SK-N-SH (cell line): ENCODE results near the gene TMEM145. TPM values are rescaled to one million over a fixed set of nuclear protein-coding genes. Genes with fewer than 3 reads are reported as not detected.
A peak's percentile ranks its signal among the peaks of the same experiment; 100 is the strongest.

Experiments used
- CTCF ChIA-PET: fragments of 300-600, 350-600 bp; formaldehyde crosslinking; extraction: SDS; loops from one replicate; lab custom pipeline; 2021; lab: Yijun Ruan, JAX
- POLR2A ChIA-PET: fragments of 350-600 bp; sonication (Branson Sonifier 250); formaldehyde crosslinking; extraction: SDS; loops from one replicate; lab custom pipeline; 2020; ENCODE audit warnings: antibody characterized with exemption, inconsistent platforms; lab: Yijun Ruan, JAX
- DNase-seq: peaks from one replicate; pipeline ENCODE4 v3.0.0; 2012
- H2AFZ ChIP-seq: fragments of 200-600 bp; sonication (generic); 2 replicates; pipeline ENCODE4 v1.8.1; 2016; ENCODE audit warnings: antibody characterized with exemption, mild to moderate bottlenecking, low read depth
- H3F3A ChIP-seq: fragments of 200-600 bp; sonication (generic); replicated peaks from 2 replicates; pipeline ENCODE3; 2016; ENCODE audit warnings: antibody characterized with exemption, mild to moderate bottlenecking; ENCODE audit not compliant: insufficient read depth
- H3K27ac ChIP-seq, 2 experiments: fragments of 200-500 bp in 1 of 2; fragments of 200-600 bp in 1 of 2; sonication (Bioruptor generic) in 1 of 2; sonication (generic), shearing (Covaris generic) in 1 of 2; 2 replicates each; pipeline versions ENCODE4 v1.5.1 to v1.6.1; 2014 to 2016; ENCODE audit warnings: low read depth in 2 of 2, inconsistent platforms in 1 of 2, low read length in 1 of 2, mild to moderate bottlenecking in 1 of 2, mixed read lengths in 1 of 2
- H3K27me3 ChIP-seq: fragments of 200-600 bp; sonication (generic), shearing (Covaris generic); 2 replicates; pipeline ENCODE4 v1.6.1; 2016; ENCODE audit warnings: mixed run types; ENCODE audit not compliant: insufficient read depth
- H3K36me3 ChIP-seq, 2 experiments: fragments of 200-500 bp in 1 of 2; fragments of 200-600 bp in 1 of 2; sonication (Bioruptor generic) in 1 of 2; sonication (generic) in 1 of 2; replicated peaks in 1 of 2; 2 replicates each; pipeline versions ENCODE3 to v1.5.1; 2014 to 2016; ENCODE audit warnings: low read length in 1 of 2, mild to moderate bottlenecking in 1 of 2; ENCODE audit not compliant: insufficient read depth in 2 of 2, control insufficient read depth in 1 of 2
- H3K4me1 ChIP-seq, 2 experiments: fragments of 200-500 bp in 1 of 2; fragments of 200-600 bp in 1 of 2; sonication (Bioruptor generic) in 1 of 2; sonication (generic), shearing (Covaris generic) in 1 of 2; 2 replicates each; pipeline versions ENCODE4 v1.5.1 to v1.6.1; 2014 to 2016; ENCODE audit warnings: low read depth in 1 of 2, low read length in 1 of 2, mixed run types in 1 of 2; ENCODE audit not compliant: insufficient read depth in 2 of 2, control insufficient read depth in 1 of 2
- H3K4me2 ChIP-seq: fragments of 200-600 bp; sonication (generic), shearing (Covaris generic); 2 replicates; pipeline ENCODE4 v1.6.1; 2017; ENCODE audit warnings: mixed run types
- H3K4me3 ChIP-seq, 2 experiments: fragments of 200-500 bp in 1 of 2; fragments of 200-600 bp in 1 of 2; sonication (Bioruptor generic) in 1 of 2; sonication (generic), shearing (Covaris generic) in 1 of 2; 2 replicates each; pipeline versions ENCODE4 v1.5.1 to v1.8.1; 2014 to 2016; ENCODE audit warnings: low read depth in 2 of 2, inconsistent platforms in 1 of 2, low read length in 1 of 2, mild to moderate bottlenecking in 1 of 2, mixed read lengths in 1 of 2, moderate library complexity in 1 of 2
- H3K79me2 ChIP-seq: fragments of 200-600 bp; sonication (generic); 2 replicates; pipeline ENCODE4 v1.8.1; 2017; ENCODE audit warnings: mild to moderate bottlenecking; ENCODE audit not compliant: insufficient read depth
- H3K9ac ChIP-seq: fragments of 200-600 bp; sonication (generic); 2 replicates; pipeline ENCODE4 v1.6.1; 2017; ENCODE audit warnings: mixed run types
- H3K9me2 ChIP-seq: fragments of 200-600 bp; sonication (generic); 2 replicates; pipeline ENCODE4 v1.6.1; 2017; ENCODE audit warnings: mixed run types
- H3K9me3 ChIP-seq: fragments of 200-600 bp; sonication (generic); 2 replicates; pipeline ENCODE4 v1.6.1; 2017; ENCODE audit warnings: mixed run types, mild to moderate bottlenecking, moderate library complexity
- H4K20me1 ChIP-seq: fragments of 200-600 bp; sonication (generic); 2 replicates; pipeline ENCODE4 v1.6.1; 2017; ENCODE audit warnings: mild to moderate bottlenecking, mixed run types; ENCODE audit not compliant: insufficient read depth
- EP300 ChIP-seq, 2 experiments: IDR thresholded peaks; 2 replicates each; pipeline versions ENCODE4 v1.4.0 to v1.6.1; 2012; ENCODE audit warnings: borderline replicate concordance in 1 of 2, low read depth in 1 of 2, low read length in 1 of 2
- FOSL2 ChIP-seq: IDR thresholded peaks from 2 replicates; pipeline ENCODE4 v1.4.0; 2012; ENCODE audit warnings: low read depth, mild to moderate bottlenecking, moderate library complexity, borderline replicate concordance
- JUND ChIP-seq: IDR thresholded peaks from 2 replicates; pipeline ENCODE4 v1.4.0; 2012
- PBX3 ChIP-seq: IDR thresholded peaks from 2 replicates; pipeline ENCODE4; 2012
- RCOR1 ChIP-seq: fragments of 150-350 bp; IDR thresholded peaks from 2 replicates; pipeline ENCODE4 v1.6.1; 2017; ENCODE audit warnings: antibody characterized with exemption, low read length
- REST ChIP-seq: IDR thresholded peaks from 2 replicates; pipeline ENCODE4 v1.6.1; 2012; ENCODE audit warnings: mild to moderate bottlenecking, low read depth, low read length, moderate library complexity
- RFX5 ChIP-seq: IDR thresholded peaks from 2 replicates; pipeline ENCODE4 v1.6.1; 2012; ENCODE audit warnings: mild to moderate bottlenecking, improper control_type of control experiment, low read length
- RXRA ChIP-seq: IDR thresholded peaks from 2 replicates; pipeline ENCODE4 v1.4.0; 2012; ENCODE audit warnings: low read depth, mild to moderate bottlenecking, borderline replicate concordance
- TAF1 ChIP-seq: IDR thresholded peaks from 2 replicates; pipeline ENCODE4 v1.6.1; 2012; ENCODE audit warnings: low read depth, mild to moderate bottlenecking, low read length, moderate library complexity, borderline replicate concordance
- ZBTB33 ChIP-seq: IDR thresholded peaks from 2 replicates; pipeline ENCODE4 v1.4.0; 2012; ENCODE audit warnings: low read depth, borderline replicate concordance
- WGBS: methylation state at CpG from one replicate; pipeline ENCODE4 v1.1.6; 2017; ENCODE audit warnings: low lambda C conversion rate; 5-methylcytosine and 5-hydroxymethylcytosine counted together
- polyA plus RNA-seq, 3 experiments: library from polyadenylated mRNA; depleted of rRNA; stranded (reverse); fragments of >200 nt; gene quantifications; 2 replicates each; pipeline ENCODE4 v1.2.3, GENCODE V29; 2012

The TMEM145 gene
- polyA plus RNA-seq, 1 of the 3 experiments (the other 2 are of a cell fraction): 2.0 TPM

DNA sequence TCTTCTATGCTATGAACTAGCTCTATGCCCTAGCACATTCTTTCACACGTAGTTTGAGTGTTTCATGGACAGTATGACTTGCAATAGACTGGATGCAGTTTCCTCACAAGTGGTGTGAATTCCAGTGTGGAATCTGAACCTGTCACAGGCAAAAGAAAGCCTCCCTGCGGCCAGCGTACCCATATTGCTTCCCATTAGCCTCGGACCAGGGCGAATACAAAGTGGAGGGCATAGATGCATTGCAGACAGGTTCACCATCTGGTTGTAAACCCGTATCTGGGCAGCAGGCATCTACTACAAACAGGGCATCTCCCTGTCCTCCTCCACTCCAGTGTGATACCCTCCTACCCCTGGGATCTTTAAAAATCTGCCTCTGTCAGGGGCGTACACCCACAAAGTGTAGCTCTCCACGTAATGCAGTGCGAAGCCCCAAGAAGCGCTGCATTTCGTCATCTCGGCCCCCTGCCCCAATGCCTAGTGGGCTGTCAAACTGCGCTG lies 45.4 kb upstream of the TMEM145 start:
- H3K9me3 ChIP-seq: no peaks in the 10 kb centered on the region
- ChIA-PET CTCF (interaction anchor here (0.9 kb wide), 1 partner anchor 12 kb away, joined by 3 read pairs; no protein-coding TSS in a partner anchor), POLR2A (no interaction called here)
- peak overlapping the region; percentile 66 for H2AFZ ChIP-seq
- peak overlapping the region; percentile 92 to 98; a peak in 3 of 4 replicates for H3K27ac ChIP-seq
- no peaks in the 10 kb centered on the region for H4K20me1 ChIP-seq
- 24% methylated on average over 13 of the region's 13 CpGs for WGBS
- H3K4me2 ChIP-seq: peak overlapping the region; percentile 84
- H3K9ac ChIP-seq: peak overlapping the region; percentile 99
- H3K27me3 ChIP-seq: no peaks in the 10 kb centered on the region
- TF ChIP-seq RFX5 (no peak), TAF1 (no peak), EP300 (IDR thresholded peaks at IDR 0.05; ENCODE audit: borderline replicate concordance in 1 of 2, low read depth in 1 of 2, low read length in 1 of 2) (no peak), RCOR1 (no peak), RXRA (no peak), JUND (no peak), PBX3 (no peak), ZBTB33 (no peak), REST (no peak), FOSL2 (no peak)
- H3K79me2 ChIP-seq: peaks cover 34% of the 10 kb centered on the region
- peak overlapping the region; percentile 74 to 88 for H3K4me3 ChIP-seq
- H3F3A ChIP-seq: peaks cover 8% of the 10 kb centered on the region
- no peak for DNase-seq
- no peaks in the 10 kb centered on the region for H3K9me2 ChIP-seq
- peaks cover 0 to 10% of the 10 kb centered on the region in 2 experiments for H3K36me3 ChIP-seq
- H3K4me1 ChIP-seq: peaks cover 13 to 29% of the 10 kb centered on the region in 2 experiments; a peak in 3 of 4 replicates
